GM18508 (cell line): Measurements from ENCODE around the gene SLC19A2.
"Not testable (repeated sequence)": the region's sequence is repeated elsewhere in the genome, so short reads cannot be mapped to it uniquely, and the experiment has no call there.

ENCODE experiments used
- ATAC-seq: cut with Tn5 transposase; IDR thresholded peaks from one replicate; pipeline ENCODE4 v1.9.1; 2021; ENCODE audit warnings: moderate number of reproducible peaks; ENCODE audit not compliant: insufficient read depth, unreplicated experiment

The SLC19A2 gene

GRCh38 chr1:169511316-169512005 is 25.7 kb upstream of the SLC19A2 start:
- ATAC-seq, result no peak

DNA sequence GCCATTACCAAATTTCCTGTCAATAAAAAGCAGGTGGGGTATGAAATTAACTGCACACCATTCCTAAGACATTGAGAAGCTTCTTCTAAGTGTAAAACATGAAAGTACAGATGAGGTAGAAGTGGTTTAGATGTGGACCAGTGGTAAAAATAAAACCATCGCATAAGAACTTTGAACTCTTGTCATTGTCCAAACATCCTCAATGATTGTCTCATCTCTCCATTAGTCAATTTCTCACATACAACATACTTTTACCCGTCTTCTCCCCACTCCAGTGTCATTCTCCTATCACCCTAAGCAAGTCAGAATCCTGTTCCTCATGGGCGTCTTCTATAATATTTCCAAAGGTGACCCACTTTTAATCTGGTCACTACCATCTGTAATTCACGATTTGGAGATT is 24.3 kb upstream of the SLC19A2 start:
- no peak for ATAC-seq

- ATAC-seq, result no peak
Measured at GRCh38 chr1:169509354-169509753, 23.6 kb upstream of the SLC19A2 start.

GRCh38 chr1:169508432-169509338 is 22.9 kb upstream of the SLC19A2 start:
- ATAC-seq, result no peak

- no peak for ATAC-seq
Measured at GRCh38 chr1:169507413-169507812, 21.7 kb upstream of the SLC19A2 start.

- not testable (repeated sequence) for ATAC-seq
Measured at GRCh38 chr1:169503601-169504000, 17.9 kb upstream of the SLC19A2 start.

GRCh38 chr1:169499807-169500206 is 14.1 kb upstream of the SLC19A2 start:
- no peak for ATAC-seq

GRCh38 chr1:169497317-169497716 is 11.6 kb upstream of the SLC19A2 start:
- ATAC-seq, result no peak

GRCh38 chr1:169495916-169496315 is 10.2 kb upstream of the SLC19A2 start:
- no peak for ATAC-seq

- ATAC-seq, result no peak
Measured at GRCh38 chr1:169495046-169495775, 9.5 kb upstream of the SLC19A2 start.

- no peak for ATAC-seq
Measured at GRCh38 chr1:169494343-169494742, 8.6 kb upstream of the SLC19A2 start.

GRCh38 chr1:169493251-169493650 is 7.5 kb upstream of the SLC19A2 start:
- ATAC-seq, result no peak

DNA sequence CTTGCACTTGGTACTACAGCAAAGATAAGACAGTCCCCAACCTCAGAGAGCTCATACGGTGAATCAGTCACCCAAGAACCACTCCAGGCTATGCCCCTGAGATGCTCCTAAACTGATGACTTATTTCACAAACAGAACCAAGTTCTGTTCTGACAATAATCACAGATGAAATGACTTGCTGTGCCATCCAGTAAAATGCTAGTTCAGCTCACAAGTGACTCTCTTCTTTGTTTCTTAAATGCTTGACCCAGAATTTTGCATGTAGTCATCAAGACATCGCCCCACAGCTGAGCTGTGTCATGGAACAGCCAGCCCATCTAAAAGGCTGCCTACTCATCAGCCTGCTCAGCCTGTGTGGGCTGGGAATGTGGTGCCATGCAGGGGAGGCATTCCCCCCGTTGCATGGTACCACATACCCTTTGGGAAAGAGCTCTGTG is 6.1 kb upstream of the SLC19A2 start:
- no peak for ATAC-seq

- ATAC-seq, result no peak
Measured at GRCh38 chr1:169488157-169488556, 2.4 kb upstream of the SLC19A2 start.

DNA sequence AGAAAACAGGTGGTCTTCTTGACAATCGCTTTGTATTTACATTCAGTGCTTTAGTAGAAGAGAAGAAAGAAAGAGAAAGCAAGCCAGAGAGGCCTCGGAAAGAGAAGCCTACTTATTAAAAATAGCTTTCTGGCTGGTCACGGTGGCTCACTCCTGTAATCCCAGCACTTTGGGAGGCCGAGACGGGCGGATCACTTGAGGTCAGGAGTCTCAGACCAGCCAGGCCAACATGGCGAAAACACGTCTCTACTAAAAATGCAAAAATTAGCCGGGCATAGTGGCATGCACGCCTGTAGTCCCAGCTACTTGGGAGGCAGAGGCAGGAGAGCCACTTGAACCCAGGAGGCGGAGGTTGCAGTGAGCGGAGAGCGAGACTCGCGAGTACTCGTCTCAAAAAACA is 1.8 kb upstream of the SLC19A2 start:
- no peak for ATAC-seq

- ATAC-seq, result no peak
Measured at GRCh38 chr1:169487133-169487532, 1.4 kb upstream of the SLC19A2 start.

GRCh38 chr1:169486281-169487051 is 722 bp upstream of the SLC19A2 start:
- no peak for ATAC-seq

- peak; percentile 15 for ATAC-seq
Measured at GRCh38 chr1:169484683-169485430, 887 bp downstream of the SLC19A2 start.

- ATAC-seq, result no peak
Measured at GRCh38 chr1:169484101-169484500, 1.6 kb downstream of the SLC19A2 start.
